ENCODE results near the gene CCDC54. TPM values are rescaled to one million over a fixed set of nuclear protein-coding genes. Genes with fewer than 3 reads are reported as not detected.

CCDC54 gene
- total RNA-seq, 2 experiments from 2014 or later = not detected

DNA sequence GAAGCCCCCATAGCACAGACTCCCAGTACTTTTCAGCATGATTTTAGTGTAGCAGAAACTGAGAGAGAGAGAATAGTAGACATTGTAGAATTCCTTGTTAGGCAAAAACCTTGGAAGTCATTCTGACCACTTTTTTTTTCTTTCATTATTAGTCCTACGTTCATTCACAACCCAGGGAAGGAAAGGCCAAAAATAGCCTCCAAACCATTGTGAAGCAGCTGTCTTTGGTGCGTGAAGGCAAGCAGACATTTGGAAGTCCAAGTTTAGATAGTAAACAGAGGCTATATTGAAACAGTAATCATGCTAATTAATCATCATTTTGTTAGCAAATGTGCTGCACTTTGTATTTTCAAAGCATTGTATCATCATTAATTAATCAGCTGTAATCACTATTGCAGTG lies 34.5 kb downstream of the CCDC54 start:
- Histone ChIP-seq H3K4me3 (ENCODE audit: low read length) (no peak overlapping the region), H3K27me3 (ENCODE audit: control insufficient read depth in 1 of 2, insufficient read depth in 2 of 2, low read length in 2 of 2) (no peaks in the 10 kb centered on the region), H3K36me3 (ENCODE audit: insufficient read depth, low read length) (no peaks in the 10 kb centered on the region), H3K9me3 (ENCODE audit: control insufficient read depth in 1 of 2, insufficient read depth in 1 of 2, low read length in 2 of 2) (peaks cover 8 to 16% of the 10 kb centered on the region in 2 experiments), H3K27ac (ENCODE audit: low read depth in 1 of 2, low read length in 2 of 2) (no peak overlapping the region), H3K4me1 (ENCODE audit: insufficient read depth, low read length) (no peaks in the 10 kb centered on the region)
- H3K27me3 Mint-ChIP-seq = no peaks in the 10 kb centered on the region
- peaks cover 3% of the 10 kb centered on the region for H3K9me3 Mint-ChIP-seq
- peaks cover 9% of the 10 kb centered on the region for H3K4me1 Mint-ChIP-seq (ENCODE audit: low read depth)
- TF ChIP-seq, protein P1, sequence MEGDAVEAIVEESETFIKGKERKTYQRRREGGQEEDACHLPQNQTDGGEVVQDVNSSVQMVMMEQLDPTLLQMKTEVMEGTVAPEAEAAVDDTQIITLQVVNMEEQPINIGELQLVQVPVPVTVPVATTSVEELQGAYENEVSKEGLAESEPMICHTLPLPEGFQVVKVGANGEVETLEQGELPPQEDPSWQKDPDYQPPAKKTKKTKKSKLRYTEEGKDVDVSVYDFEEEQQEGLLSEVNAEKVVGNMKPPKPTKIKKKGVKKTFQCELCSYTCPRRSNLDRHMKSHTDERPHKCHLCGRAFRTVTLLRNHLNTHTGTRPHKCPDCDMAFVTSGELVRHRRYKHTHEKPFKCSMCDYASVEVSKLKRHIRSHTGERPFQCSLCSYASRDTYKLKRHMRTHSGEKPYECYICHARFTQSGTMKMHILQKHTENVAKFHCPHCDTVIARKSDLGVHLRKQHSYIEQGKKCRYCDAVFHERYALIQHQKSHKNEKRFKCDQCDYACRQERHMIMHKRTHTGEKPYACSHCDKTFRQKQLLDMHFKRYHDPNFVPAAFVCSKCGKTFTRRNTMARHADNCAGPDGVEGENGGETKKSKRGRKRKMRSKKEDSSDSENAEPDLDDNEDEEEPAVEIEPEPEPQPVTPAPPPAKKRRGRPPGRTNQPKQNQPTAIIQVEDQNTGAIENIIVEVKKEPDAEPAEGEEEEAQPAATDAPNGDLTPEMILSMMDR (IDR thresholded peaks at IDR 0.05) = no peak
- intact Hi-C loops (cut with DNase I, micrococcal nuclease) = no loop called here
- H3K36me3 Mint-ChIP-seq (ENCODE audit: low read depth) = no peaks in the 10 kb centered on the region
- ChIA-PET CTCF (interaction anchor here (2.5 kb wide), 1 partner anchor 18 kb away, joined by 8 read pairs; no protein-coding TSS in a partner anchor), POLR2A (no interaction called here)
- DNase-seq = no peak
- H3K27ac Mint-ChIP-seq = no peak overlapping the region
- ATAC-seq (ENCODE audit: poor library complexity) = no peak
- H3K4me3 Mint-ChIP-seq = no peak overlapping the region

- Mint-ChIP-seq H3K9me3 (peaks cover 3% of the 10 kb centered on the region), H3K36me3 (ENCODE audit: low read depth) (no peaks in the 10 kb centered on the region), H3K27me3 (no peaks in the 10 kb centered on the region), H3K27ac (no peak overlapping the region), H3K4me3 (no peak overlapping the region), H3K4me1 (ENCODE audit: low read depth) (peaks cover 9% of the 10 kb centered on the region)
- Histone ChIP-seq H3K4me1 (ENCODE audit: insufficient read depth, low read length) (no peaks in the 10 kb centered on the region), H3K4me3 (ENCODE audit: low read length) (no peak overlapping the region), H3K9me3 (ENCODE audit: control insufficient read depth in 1 of 2, insufficient read depth in 1 of 2, low read length in 2 of 2) (peaks cover 8 to 16% of the 10 kb centered on the region in 2 experiments), H3K27me3 (ENCODE audit: control insufficient read depth in 1 of 2, insufficient read depth in 2 of 2, low read length in 2 of 2) (no peaks in the 10 kb centered on the region), H3K27ac (ENCODE audit: low read depth in 1 of 2, low read length in 2 of 2) (no peak overlapping the region), H3K36me3 (ENCODE audit: insufficient read depth, low read length) (no peaks in the 10 kb centered on the region)
- intact Hi-C loops (cut with DNase I, micrococcal nuclease) = no loop called here
- ChIA-PET CTCF (interaction anchor here (0.9 kb wide), 1 partner anchor 9 kb away, joined by 3 read pairs; no protein-coding TSS in a partner anchor), POLR2A (no interaction called here)
- no peak for DNase-seq
- ATAC-seq (ENCODE audit: poor library complexity) = no peak
- TF ChIP-seq, protein P1 (IDR thresholded peaks at IDR 0.05) = no peak
Measured at GRCh38 chr3:107412376-107412775, 35.1 kb downstream of the CCDC54 start.

DNA sequence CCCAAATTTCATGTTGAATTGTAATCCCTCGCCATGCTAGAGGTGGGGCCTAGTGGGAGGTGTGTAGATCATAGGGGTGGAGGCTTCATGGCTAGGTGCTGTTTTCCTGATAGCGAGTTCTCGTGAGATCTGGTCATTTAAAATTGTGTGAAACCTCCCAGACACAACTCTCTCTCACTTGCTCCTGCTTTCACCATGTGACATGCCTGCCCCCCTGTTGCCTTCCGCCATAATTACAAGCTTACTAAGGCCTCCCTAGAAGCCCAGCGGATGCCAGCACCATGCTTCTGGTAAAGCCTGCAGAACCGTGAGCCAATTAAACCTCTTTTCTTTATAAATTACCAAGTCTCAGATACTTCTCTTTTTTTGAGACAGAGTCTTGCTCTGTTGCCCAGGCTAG lies 36.0 kb downstream of the CCDC54 start:
- Mint-ChIP-seq H3K27me3 (no peaks in the 10 kb centered on the region), H3K36me3 (ENCODE audit: low read depth) (no peaks in the 10 kb centered on the region), H3K4me3 (no peak overlapping the region), H3K9me3 (peaks cover 3% of the 10 kb centered on the region), H3K27ac (no peak overlapping the region), H3K4me1 (ENCODE audit: low read depth) (peaks cover 9% of the 10 kb centered on the region)
- Histone ChIP-seq H3K27ac (ENCODE audit: low read depth in 1 of 2, low read length in 2 of 2) (no peak overlapping the region), H3K9me3 (ENCODE audit: control insufficient read depth in 1 of 2, insufficient read depth in 1 of 2, low read length in 2 of 2) (peaks cover 7 to 16% of the 10 kb centered on the region in 2 experiments), H3K4me3 (ENCODE audit: low read length) (no peak overlapping the region), H3K27me3 (ENCODE audit: control insufficient read depth in 1 of 2, insufficient read depth in 2 of 2, low read length in 2 of 2) (no peaks in the 10 kb centered on the region), H3K36me3 (ENCODE audit: insufficient read depth, low read length) (no peaks in the 10 kb centered on the region), H3K4me1 (ENCODE audit: insufficient read depth, low read length) (no peaks in the 10 kb centered on the region)
- CTCF ChIA-PET = interaction anchor here (0.9 kb wide), 1 partner anchor 8 kb away, joined by 3 read pairs; no protein-coding TSS in a partner anchor
- TF ChIP-seq, protein P1 (IDR thresholded peaks at IDR 0.05) = no peak
- DNase-seq (no peak), ATAC-seq (ENCODE audit: poor library complexity) (no peak)
- POLR2A ChIA-PET = no interaction called here
- intact Hi-C loops (cut with DNase I, micrococcal nuclease) = no loop called here

Measured in CD4-positive, alpha-beta T cell (primary cell).